ENCODE measurements around the gene CCDC33. TPM values are rescaled to one million over a fixed set of nuclear protein-coding genes. Genes with fewer than 3 reads are reported as not detected.

Gene CCDC33
- total RNA-seq, 1 experiment from 2014 or later: not detected

- H3K36me3 ChIP-seq (ENCODE audit: control insufficient read depth, insufficient read depth, low read length): no peaks in the 10 kb centered on the region
- ChIA-PET CTCF (interaction anchor here (0.9 kb wide), 1 partner anchor 91 kb away, joined by 5 read pairs; no protein-coding TSS in a partner anchor), POLR2A (no interaction called here)
- no peak for TF ChIP-seq CTCF (IDR thresholded peaks at IDR 0.05; ENCODE audit: insufficient read depth in 1 of 2, low read depth in 1 of 2, low read length in 1 of 2, severe bottlenecking in 1 of 2, unreplicated experiment in 1 of 2)
- no TSS peak for BruUV-seq (replicated peaks)
- no peak for DNase-seq
- Mint-ChIP-seq H3K4me3 (ENCODE audit: unreplicated experiment) (no peak overlapping the region), H3K27ac (ENCODE audit: unreplicated experiment) (no peak overlapping the region), H3K36me3 (ENCODE audit: insufficient read depth, unreplicated experiment) (peaks cover 6% of the 10 kb centered on the region), H3K4me1 (ENCODE audit: low read depth, unreplicated experiment) (no peaks in the 10 kb centered on the region), H3K27me3 (ENCODE audit: insufficient read depth, unreplicated experiment) (peaks cover 15% of the 10 kb centered on the region), H3K9me3 (ENCODE audit: unreplicated experiment) (no peaks in the 10 kb centered on the region)
- H3K4me3 ChIP-seq (ENCODE audit: low read depth, low read length): no peak overlapping the region
- H3K4me1 ChIP-seq: no peaks in the 10 kb centered on the region
- intact Hi-C loops (cut with micrococcal nuclease; ENCODE audit: unreplicated experiment): no loop called here
- H3K9me3 ChIP-seq: no peaks in the 10 kb centered on the region
- no peaks in the 10 kb centered on the region for H3K27me3 ChIP-seq (replicated peaks; ENCODE audit: control insufficient read depth, insufficient read depth, low read length)
Measured at GRCh38 chr15:74220475-74221248, 15.5 kb upstream of the CCDC33 start.

GRCh38 chr15:74221399-74222239 lies 14.5 kb upstream of the CCDC33 start:
- Histone ChIP-seq H3K9me3 (no peaks in the 10 kb centered on the region), H3K4me1 (no peaks in the 10 kb centered on the region), H3K36me3 (ENCODE audit: control insufficient read depth, insufficient read depth, low read length) (no peaks in the 10 kb centered on the region), H3K27me3 (replicated peaks; ENCODE audit: control insufficient read depth, insufficient read depth, low read length) (no peaks in the 10 kb centered on the region), H3K4me3 (ENCODE audit: low read depth, low read length) (no peak overlapping the region)
- no TSS peak for BruUV-seq (replicated peaks)
- H3K27ac Mint-ChIP-seq (ENCODE audit: unreplicated experiment): no peak overlapping the region
- H3K4me1 Mint-ChIP-seq (ENCODE audit: low read depth, unreplicated experiment): no peaks in the 10 kb centered on the region
- no peak for TF ChIP-seq CTCF (IDR thresholded peaks at IDR 0.05; ENCODE audit: insufficient read depth in 1 of 2, low read depth in 1 of 2, low read length in 1 of 2, severe bottlenecking in 1 of 2, unreplicated experiment in 1 of 2)
- no peak for DNase-seq
- intact Hi-C loops (cut with micrococcal nuclease; ENCODE audit: unreplicated experiment): no loop called here
- H3K27me3 Mint-ChIP-seq (ENCODE audit: insufficient read depth, unreplicated experiment): peaks cover 15% of the 10 kb centered on the region
- peaks cover 6% of the 10 kb centered on the region for H3K36me3 Mint-ChIP-seq (ENCODE audit: insufficient read depth, unreplicated experiment)
- no peak overlapping the region for H3K4me3 Mint-ChIP-seq (ENCODE audit: unreplicated experiment)
- no peaks in the 10 kb centered on the region for H3K9me3 Mint-ChIP-seq (ENCODE audit: unreplicated experiment)
- CTCF ChIA-PET: interaction anchor here (0.9 kb wide), 1 partner anchor 90 kb away, joined by 5 read pairs; no protein-coding TSS in a partner anchor
- POLR2A ChIA-PET: interaction anchor here (0.6 kb wide), 1 partner anchor 320 kb away, joined by 4 read pairs; the partner anchor contains the start of gene ARID3B

- intact Hi-C loops (cut with micrococcal nuclease; ENCODE audit: unreplicated experiment): no loop called here
- no TSS peak for BruUV-seq (replicated peaks)
- POLR2A ChIA-PET: no interaction called here
- DNase-seq: no peak
- no peak overlapping the region for H3K27ac Mint-ChIP-seq (ENCODE audit: unreplicated experiment)
- H3K27me3 Mint-ChIP-seq (ENCODE audit: insufficient read depth, unreplicated experiment): peaks cover 15% of the 10 kb centered on the region
- Histone ChIP-seq H3K36me3 (ENCODE audit: control insufficient read depth, insufficient read depth, low read length) (no peaks in the 10 kb centered on the region), H3K4me1 (no peaks in the 10 kb centered on the region), H3K4me3 (ENCODE audit: low read depth, low read length) (no peak overlapping the region), H3K27me3 (replicated peaks; ENCODE audit: control insufficient read depth, insufficient read depth, low read length) (no peaks in the 10 kb centered on the region), H3K9me3 (no peaks in the 10 kb centered on the region)
- H3K9me3 Mint-ChIP-seq (ENCODE audit: unreplicated experiment): no peaks in the 10 kb centered on the region
- H3K36me3 Mint-ChIP-seq (ENCODE audit: insufficient read depth, unreplicated experiment): peaks cover 6% of the 10 kb centered on the region
- CTCF ChIA-PET: no interaction called here
- H3K4me1 Mint-ChIP-seq (ENCODE audit: low read depth, unreplicated experiment): no peaks in the 10 kb centered on the region
- no peak for TF ChIP-seq CTCF (IDR thresholded peaks at IDR 0.05; ENCODE audit: insufficient read depth in 1 of 2, low read depth in 1 of 2, low read length in 1 of 2, severe bottlenecking in 1 of 2, unreplicated experiment in 1 of 2)
- no peak overlapping the region for H3K4me3 Mint-ChIP-seq (ENCODE audit: unreplicated experiment)
Measured at GRCh38 chr15:74222240-74223119, 13.6 kb upstream of the CCDC33 start.
